WTC11 (cell line): ENCODE data around the gene CNTNAP5. TPM values are rescaled to one million over a fixed set of nuclear protein-coding genes. Genes with fewer than 3 reads are reported as not detected.

ENCODE experiments used
- ATAC-seq: fragments of 200-7000 bp; cut with Tn5 transposase; 2 replicates; pipeline ENCODE4 v1.10.0; 2021; ENCODE audit warnings: mild to moderate bottlenecking, moderate library complexity
- CTCF ChIA-PET: fragments of 300-600 bp; sonication (Branson Sonifier 250); formaldehyde crosslinking; loops from one replicate; lab custom pipeline; 2021; ENCODE audit warnings: antibody characterized with exemption; lab: Charles Lee
- POLR2A ChIA-PET: fragments of 350-600 bp; sonication (Branson Sonifier 250); formaldehyde crosslinking; loops from one replicate; lab custom pipeline; 2021; ENCODE audit warnings: antibody characterized with exemption; lab: Charles Lee
- DNase-seq: peaks from one replicate; pipeline ENCODE4 v3.0.0; 2021; ENCODE audit warnings: low spot score
- H3K27ac Mint-ChIP-seq: 2 replicates; pipeline ENCODE4 v1.8.0; 2021; ENCODE audit warnings: mixed read lengths
- H3K27me3 Mint-ChIP-seq: 2 replicates; pipeline ENCODE4 v1.8.0; 2021; ENCODE audit warnings: low read depth, mild to moderate bottlenecking, moderate library complexity, mixed read lengths
- H3K36me3 Mint-ChIP-seq: 2 replicates; pipeline ENCODE4 v1.8.0; 2021; ENCODE audit warnings: mixed read lengths
- H3K4me1 Mint-ChIP-seq: 2 replicates; pipeline ENCODE4 v1.8.0; 2022; ENCODE audit warnings: mixed read lengths
- H3K4me3 Mint-ChIP-seq: 2 replicates; pipeline ENCODE4 v1.8.0; 2021; ENCODE audit warnings: mild to moderate bottlenecking, moderate library complexity, mixed read lengths
- H3K9me3 Mint-ChIP-seq: 2 replicates; pipeline ENCODE4 v1.8.0; 2021; ENCODE audit warnings: mixed read lengths
- AR ChIP-seq: fragments of 250-450 bp; sonication (Bioruptor Pico); IDR thresholded peaks from 2 replicates; pipeline ENCODE4 v1.9.0; 2021; ENCODE audit warnings: mild to moderate bottlenecking
- CTCF ChIP-seq: fragments of 200-600 bp; IDR thresholded peaks from 2 replicates; pipeline ENCODE4 v1.8.0; 2022; ENCODE audit warnings: antibody characterized with exemption
- ELF4 ChIP-seq: sonication (generic); formaldehyde crosslinking; IDR thresholded peaks from 2 replicates; pipeline ENCODE4 v1.8.1; 2022; ENCODE audit warnings: low read depth, mild to moderate bottlenecking, moderate library complexity, missing genetic modification reagents
- FOXJ3 ChIP-seq: sonication (generic); formaldehyde crosslinking; IDR thresholded peaks from 2 replicates; pipeline ENCODE4 v1.9.0; 2021; ENCODE audit warnings: missing genetic modification reagents, mild to moderate bottlenecking, borderline replicate concordance
- FOXK1 ChIP-seq: sonication (generic); formaldehyde crosslinking; IDR thresholded peaks from 2 replicates; pipeline ENCODE4 v1.8.0; 2022; ENCODE audit warnings: mild to moderate bottlenecking, moderate library complexity, missing genetic modification reagents
- GABPB1 ChIP-seq: sonication (generic); formaldehyde crosslinking; IDR thresholded peaks from 2 replicates; pipeline ENCODE4 v1.8.1; 2023; ENCODE audit warnings: mild to moderate bottlenecking, missing genetic modification reagents
- HMGXB4 ChIP-seq: sonication (generic); formaldehyde crosslinking; IDR thresholded peaks from 2 replicates; pipeline ENCODE4 v1.8.1; 2023; ENCODE audit warnings: mild to moderate bottlenecking, moderate library complexity, missing genetic modification reagents
- MXD4 ChIP-seq: fragments of 250-450 bp; sonication (Bioruptor Pico); IDR thresholded peaks from 2 replicates; pipeline ENCODE4 v1.8.0; 2021; ENCODE audit warnings: mild to moderate bottlenecking, moderate library complexity, borderline replicate concordance
- NFE2L1 ChIP-seq: sonication (generic); formaldehyde crosslinking; IDR thresholded peaks from 2 replicates; pipeline ENCODE4 v1.8.1; 2023; ENCODE audit warnings: missing genetic modification reagents
- NR1H2 ChIP-seq: sonication (generic); formaldehyde crosslinking; IDR thresholded peaks from 2 replicates; pipeline ENCODE4 v1.9.0; 2021; ENCODE audit warnings: mild to moderate bottlenecking, moderate library complexity, missing genetic modification reagents
- PREB ChIP-seq: sonication (generic); formaldehyde crosslinking; IDR thresholded peaks from 2 replicates; pipeline ENCODE4 v1.8.1; 2022; ENCODE audit warnings: mild to moderate bottlenecking, missing genetic modification reagents, moderate library complexity, borderline replicate concordance
- SMAD3 ChIP-seq: sonication (generic); formaldehyde crosslinking; IDR thresholded peaks from 2 replicates; pipeline ENCODE4 v1.8.0; 2022; ENCODE audit warnings: missing genetic modification reagents, mild to moderate bottlenecking, borderline replicate concordance
- TP53 ChIP-seq: sonication (generic); formaldehyde crosslinking; IDR thresholded peaks from 2 replicates; pipeline ENCODE4 v1.8.1; 2023; ENCODE audit warnings: mild to moderate bottlenecking, missing genetic modification reagents
- ZBTB43 ChIP-seq: sonication (generic); formaldehyde crosslinking; IDR thresholded peaks from 2 replicates; pipeline ENCODE4 v1.8.1; 2023; ENCODE audit warnings: mild to moderate bottlenecking, missing genetic modification reagents
- ZNF219 ChIP-seq: sonication (generic); formaldehyde crosslinking; IDR thresholded peaks from 2 replicates; pipeline ENCODE4 v1.8.0; 2023; ENCODE audit warnings: missing genetic modification reagents, mild to moderate bottlenecking, borderline replicate concordance
- ZNF317 ChIP-seq: sonication (generic); formaldehyde crosslinking; IDR thresholded peaks from 2 replicates; pipeline ENCODE4 v1.8.1; 2023; ENCODE audit warnings: low read depth, mild to moderate bottlenecking, moderate library complexity, missing genetic modification reagents, borderline replicate concordance
- ZNF416 ChIP-seq: fragments of 250-450 bp; sonication (Bioruptor Pico); IDR thresholded peaks from 2 replicates; pipeline ENCODE4 v1.9.0; 2021; ENCODE audit warnings: mild to moderate bottlenecking, inconsistent platforms
- ZNF512 ChIP-seq: sonication (generic); formaldehyde crosslinking; IDR thresholded peaks from 2 replicates; pipeline ENCODE4 v1.8.1; 2022; ENCODE audit warnings: missing genetic modification reagents, borderline replicate concordance
- total RNA-seq: library from RNA; stranded (reverse); gene quantifications from 3 replicates; pipeline ENCODE4 v1.2.3, GENCODE V29; 2021

Gene CNTNAP5
- total RNA-seq, 1 experiment from 2014 or later: 0.22 TPM

- H3K36me3 Mint-ChIP-seq: peaks cover 24% of the 10 kb centered on the region
- ChIA-PET CTCF (no interaction called here), POLR2A (no interaction called here)
- peaks cover 34% of the 10 kb centered on the region for H3K9me3 Mint-ChIP-seq
- H3K4me1 Mint-ChIP-seq: 0 out of 2 replicates have a peak, but pooled peaks cover 3% of the 10 kb centered on the region
- no peak overlapping the region for H3K4me3 Mint-ChIP-seq
- ATAC-seq (no peak), DNase-seq (no peak)
- TF ChIP-seq ZNF317 (CRISPR knock-in tag): no peak
- TF ChIP-seq TP53 (CRISPR knock-in tag): no peak
- TF ChIP-seq ZNF219 (CRISPR knock-in tag): no peak
- H3K27ac Mint-ChIP-seq: no peak overlapping the region
- H3K27me3 Mint-ChIP-seq: no peaks in the 10 kb centered on the region; the same call in 1 of the 2 replicates
Measured at GRCh38 chr2:124834331-124834730, 809.2 kb downstream of the CNTNAP5 start.

GRCh38 chr2:124835331-124835730 is 810.2 kb downstream of the CNTNAP5 start:
- no peak for DNase-seq
- peaks cover 42% of the 10 kb centered on the region for H3K9me3 Mint-ChIP-seq
- POLR2A ChIA-PET: no interaction called here

GRCh38 chr2:124836416-124836815 is 811.3 kb downstream of the CNTNAP5 start:
- no peak overlapping the region for H3K4me3 Mint-ChIP-seq
- no peak for ATAC-seq
- no peak for DNase-seq
- peaks cover 40% of the 10 kb centered on the region for H3K9me3 Mint-ChIP-seq
- H3K4me1 Mint-ChIP-seq: 0 out of 2 replicates have a peak, but pooled peaks cover 3% of the 10 kb centered on the region
- H3K36me3 Mint-ChIP-seq: peaks cover 13% of the 10 kb centered on the region
- CTCF ChIA-PET: no interaction called here
- no peak overlapping the region for H3K27ac Mint-ChIP-seq
- H3K27me3 Mint-ChIP-seq: no peaks in the 10 kb centered on the region; the same call in 1 of the 2 replicates
- POLR2A ChIA-PET: no interaction called here
- no peak for TF ChIP-seq ZNF416 (CRISPR knock-in tag)
- TF ChIP-seq CTCF: no peak
- TF ChIP-seq HMGXB4 (CRISPR knock-in tag): no peak
- no peak for TF ChIP-seq FOXJ3 (CRISPR knock-in tag)
- no peak for TF ChIP-seq MXD4
- TF ChIP-seq NFE2L1: no peak
- no peak for TF ChIP-seq FOXK1 (CRISPR knock-in tag)
- TF ChIP-seq NR1H2: no peak
- TF ChIP-seq GABPB1 (CRISPR knock-in tag): no peak
- no peak for TF ChIP-seq PREB (CRISPR knock-in tag)
- TF ChIP-seq AR (CRISPR knock-in tag): no peak
- no peak for TF ChIP-seq SMAD3 (CRISPR knock-in tag)
- no peak for TF ChIP-seq ELF4 (CRISPR knock-in tag)

More at GRCh38 chr2:124835331-124835730, 810.2 kb downstream of the CNTNAP5 start:
- H3K36me3 Mint-ChIP-seq: peaks cover 22% of the 10 kb centered on the region
- no peak for ATAC-seq
- CTCF ChIA-PET: no interaction called here
- no peak overlapping the region for H3K4me3 Mint-ChIP-seq
- H3K27me3 Mint-ChIP-seq: no peaks in the 10 kb centered on the region; the same call in 1 of the 2 replicates
- 0 out of 2 replicates have a peak, but pooled peaks cover 3% of the 10 kb centered on the region for H3K4me1 Mint-ChIP-seq
- no peak overlapping the region for H3K27ac Mint-ChIP-seq
- TF ChIP-seq ZBTB43 (CRISPR knock-in tag): no peak
- no peak for TF ChIP-seq ZNF512
